Mesenchymal stem cell (in vitro differentiated cells and primary cell): Measurements from ENCODE around the gene EEF2K.

Experiments used
- DNase-seq: peaks from one replicate; pipeline ENCODE4 v3.0.0-alpha.2; 2013
- H2AFZ ChIP-seq: one replicate; pipeline ENCODE4 v1.6.1; 2013; ENCODE audit warnings: low read depth, mild to moderate bottlenecking, control low read depth, inconsistent platforms, low read length, moderate library complexity
- H2AK5ac ChIP-seq: 2 replicates; pipeline ENCODE4 v1.6.1; 2013; ENCODE audit warnings: low read length, moderate library complexity, mild to moderate bottlenecking, inconsistent platforms; ENCODE audit not compliant: severe bottlenecking
- H2BK120ac ChIP-seq: one replicate; pipeline ENCODE4 v1.6.1; 2013; ENCODE audit warnings: low read depth, mild to moderate bottlenecking, inconsistent platforms, low read length, moderate library complexity
- H2BK12ac ChIP-seq, 2 experiments: one replicate each; pipeline ENCODE4 v1.6.1; 2013; ENCODE audit warnings: inconsistent platforms in 2 of 2, low read length in 2 of 2, mild to moderate bottlenecking in 2 of 2, moderate library complexity in 2 of 2, control low read depth in 1 of 2
- H2BK15ac ChIP-seq: one replicate; pipeline ENCODE4 v1.6.1; 2013; ENCODE audit warnings: mild to moderate bottlenecking, low read depth, inconsistent platforms; ENCODE audit not compliant: poor library complexity, severe bottlenecking
- H2BK5ac ChIP-seq: 2 replicates; pipeline ENCODE4 v1.6.1; 2013; ENCODE audit warnings: low read depth, mild to moderate bottlenecking, low read length, control low read depth, inconsistent platforms; ENCODE audit not compliant: poor library complexity, severe bottlenecking
- H3K14ac ChIP-seq, 2 experiments: one replicate each; pipeline ENCODE4 v1.6.1; 2013; ENCODE audit warnings: inconsistent platforms in 2 of 2, low read length in 2 of 2, control low read depth in 1 of 2, mild to moderate bottlenecking in 1 of 2, moderate library complexity in 1 of 2
- H3K18ac ChIP-seq, 2 experiments: one replicate each; pipeline ENCODE4 v1.6.1; 2013; ENCODE audit warnings: inconsistent platforms in 2 of 2, low read length in 2 of 2, control low read depth in 1 of 2, low read depth in 1 of 2, mild to moderate bottlenecking in 1 of 2
- H3K23ac ChIP-seq, 2 experiments: one replicate each; pipeline ENCODE4 v1.6.1; 2013; ENCODE audit warnings: inconsistent platforms in 2 of 2, low read length in 2 of 2, mild to moderate bottlenecking in 2 of 2, moderate library complexity in 2 of 2, control low read depth in 1 of 2
- H3K27ac ChIP-seq: 2 replicates; pipeline ENCODE4 v1.5.1; 2013; ENCODE audit warnings: mild to moderate bottlenecking, moderate library complexity, low read length, control low read depth, inconsistent platforms; ENCODE audit not compliant: poor library complexity, severe bottlenecking
- H3K27me3 ChIP-seq, 2 experiments: 2 replicates each; pipeline versions ENCODE4 v1.6.1 to v1.7.0; 2013; ENCODE audit warnings: low read length in 2 of 2, mild to moderate bottlenecking in 2 of 2, moderate library complexity in 2 of 2, control low read depth in 1 of 2, inconsistent platforms in 1 of 2; ENCODE audit not compliant: control insufficient read depth in 1 of 2, insufficient read depth in 1 of 2
- H3K36me3 ChIP-seq, 2 experiments: 2 replicates each; pipeline versions ENCODE4 v1.6.1 to v1.7.0; 2013; ENCODE audit warnings: low read length in 2 of 2, control low read depth in 1 of 2, inconsistent platforms in 1 of 2, low read depth in 1 of 2, mild to moderate bottlenecking in 1 of 2; ENCODE audit not compliant: insufficient read depth in 2 of 2, control insufficient read depth in 1 of 2
- H3K4ac ChIP-seq, 2 experiments: one replicate each; pipeline ENCODE4 v1.6.1; 2013; ENCODE audit warnings: inconsistent platforms in 2 of 2, low read length in 2 of 2, mild to moderate bottlenecking in 2 of 2, moderate library complexity in 2 of 2, control low read depth in 1 of 2, low read depth in 1 of 2
- H3K4me1 ChIP-seq: 2 replicates; pipeline ENCODE4 v1.6.1; 2013; ENCODE audit warnings: low read depth, low read length, control low read depth; ENCODE audit not compliant: control insufficient read depth, insufficient read depth
- H3K4me2 ChIP-seq: 2 replicates; pipeline ENCODE4 v1.6.1; 2013; ENCODE audit warnings: low read length, mild to moderate bottlenecking, inconsistent platforms; ENCODE audit not compliant: poor library complexity, severe bottlenecking
- H3K4me3 ChIP-seq, 2 experiments: 2 replicates each; pipeline versions ENCODE4 v1.5.1 to v1.7.0; 2013; ENCODE audit warnings: low read length in 2 of 2, mild to moderate bottlenecking in 2 of 2, control low read depth in 1 of 2, low read depth in 1 of 2; ENCODE audit not compliant: insufficient read depth in 1 of 2
- H3K79me1 ChIP-seq: replicated peaks from 2 replicates; pipeline ENCODE4 v1.6.1; 2013; ENCODE audit warnings: mild to moderate bottlenecking, control low read depth, low read length, inconsistent platforms; ENCODE audit not compliant: poor library complexity, severe bottlenecking
- H3K9ac ChIP-seq: 2 replicates; pipeline ENCODE4 v1.7.0; 2013; ENCODE audit warnings: mild to moderate bottlenecking, low read length, moderate library complexity
- H3K9me3 ChIP-seq: 2 replicates; pipeline ENCODE4 v1.7.0; 2013; ENCODE audit warnings: mild to moderate bottlenecking, low read length; ENCODE audit not compliant: control insufficient read depth
- H4K8ac ChIP-seq: one replicate; pipeline ENCODE4 v1.6.1; 2013; ENCODE audit warnings: inconsistent platforms, mild to moderate bottlenecking, low read length, moderate library complexity
- H4K91ac ChIP-seq: one replicate; pipeline ENCODE4 v1.6.1; 2013; ENCODE audit warnings: mild to moderate bottlenecking, low read length, inconsistent platforms
- whole genome bisulfite sequencing: methylation state at CpG from one replicate; pipeline ENCODE4 v1.1.7; 2013; ENCODE audit warnings: mixed read lengths; 5-methylcytosine and 5-hydroxymethylcytosine counted together

EEF2K gene

GRCh38 chr16:22317625-22318024, 111.5 kb downstream of the EEF2K start:
- Histone ChIP-seq H3K9ac (no peak overlapping the region), H3K4ac (no peak overlapping the region), H2AK5ac (no peak overlapping the region), H2BK5ac (no peak overlapping the region), H3K27me3 (no peaks in the 10 kb centered on the region), H2BK120ac (no peak overlapping the region), H2BK15ac (no peak overlapping the region), H4K91ac (no peak overlapping the region), H2AFZ (no peak overlapping the region), H3K4me3 (no peak overlapping the region), H3K14ac (no peak overlapping the region), H3K4me2 (no peak overlapping the region), H3K18ac (no peak overlapping the region), H3K9me3 (no peaks in the 10 kb centered on the region), H3K79me1 (peaks cover 27% of the 10 kb centered on the region), H3K23ac (no peak overlapping the region), H2BK12ac (no peak overlapping the region), H3K36me3 (peaks cover 70 to 82% of the 10 kb centered on the region in 2 experiments), H3K27ac (no peak overlapping the region), H3K4me1 (peaks cover 4% of the 10 kb centered on the region), H4K8ac (no peak overlapping the region)
- no peak for DNase-seq
- WGBS, result 97% methylated on average over 6 of the region's 6 CpGs

- Histone ChIP-seq H3K27me3 (no peaks in the 10 kb centered on the region), H4K91ac (no peak overlapping the region), H3K23ac (no peak overlapping the region), H2BK5ac (no peak overlapping the region), H2AK5ac (no peak overlapping the region), H2BK12ac (no peak overlapping the region), H3K14ac (no peak overlapping the region), H3K4me2 (no peak overlapping the region), H3K79me1 (peaks cover 32% of the 10 kb centered on the region), H3K18ac (no peak overlapping the region), H3K36me3 (peaks cover 70 to 71% of the 10 kb centered on the region in 2 experiments), H3K4me1 (peaks cover 4% of the 10 kb centered on the region), H3K9me3 (no peaks in the 10 kb centered on the region), H2AFZ (no peak overlapping the region), H3K4me3 (no peak overlapping the region), H3K9ac (no peak overlapping the region), H4K8ac (no peak overlapping the region), H2BK15ac (no peak overlapping the region), H3K4ac (no peak overlapping the region), H2BK120ac (no peak overlapping the region), H3K27ac (no peak overlapping the region)
- WGBS, result 90% methylated on average over 16 of the region's 18 CpGs
- DNase-seq, result peak; percentile 43
Observed at GRCh38 chr16:22318690-22319358, 112.7 kb downstream of the EEF2K start.

GRCh38 chr16:22320572-22321339, 114.7 kb downstream of the EEF2K start:
- H2AFZ ChIP-seq, result no peak overlapping the region
- no peak overlapping the region for H3K4me2 ChIP-seq
- WGBS, result 90% methylated on average over 11 of the region's 13 CpGs
- no peak overlapping the region for H2BK120ac ChIP-seq
- DNase-seq, result no peak
- no peak overlapping the region for H3K9ac ChIP-seq
- H3K4ac ChIP-seq, result no peak overlapping the region
- no peak overlapping the region for H4K91ac ChIP-seq
- H3K14ac ChIP-seq, result no peak overlapping the region
- no peak overlapping the region for H3K18ac ChIP-seq
- peaks cover 35% of the 10 kb centered on the region for H3K79me1 ChIP-seq
- H3K4me3 ChIP-seq, result no peak overlapping the region
- H3K9me3 ChIP-seq, result no peaks in the 10 kb centered on the region
- no peak overlapping the region for H2BK5ac ChIP-seq
- H2BK15ac ChIP-seq, result no peak overlapping the region
- H3K23ac ChIP-seq, result no peak overlapping the region
- H3K27me3 ChIP-seq, result no peaks in the 10 kb centered on the region
- H3K4me1 ChIP-seq, result peaks cover 2% of the 10 kb centered on the region
- no peak overlapping the region for H3K27ac ChIP-seq
- peaks cover 70 to 73% of the 10 kb centered on the region in 2 experiments for H3K36me3 ChIP-seq
- no peak overlapping the region for H4K8ac ChIP-seq
- H2BK12ac ChIP-seq, result no peak overlapping the region
- H2AK5ac ChIP-seq, result no peak overlapping the region

GRCh38 chr16:22321340-22322001, 115.4 kb downstream of the EEF2K start:
- peak; percentile 60 for DNase-seq
- Histone ChIP-seq H2BK12ac (no peak overlapping the region), H4K8ac (no peak overlapping the region)

More at GRCh38 chr16:22321340-22322001, 115.4 kb downstream of the EEF2K start:
- Histone ChIP-seq H3K4me2 (no peak overlapping the region), H2BK120ac (no peak overlapping the region), H3K18ac (no peak overlapping the region), H3K27me3 (no peaks in the 10 kb centered on the region), H2BK5ac (no peak overlapping the region), H3K4ac (no peak overlapping the region), H3K36me3 (peaks cover 69 to 75% of the 10 kb centered on the region in 2 experiments), H2AFZ (no peak overlapping the region), H3K4me3 (no peak overlapping the region), H3K9me3 (no peaks in the 10 kb centered on the region), H3K4me1 (peaks cover 2% of the 10 kb centered on the region), H3K23ac (no peak overlapping the region), H4K91ac (no peak overlapping the region), H3K14ac (no peak overlapping the region), H3K79me1 (peaks cover 35% of the 10 kb centered on the region), H3K27ac (no peak overlapping the region), H3K9ac (no peak overlapping the region), H2BK15ac (no peak overlapping the region), H2AK5ac (no peak overlapping the region)
- 65% methylated on average over 16 of the region's 16 CpGs for WGBS
